Stimulated activated CD4-positive, alpha-beta T cell treated with anti-CD3 and anti-CD28 coated beads, Interleukin-12 subunit alpha, Interleukin-12 subunit beta, amount 100 ng/mL, for 48 hours (primary cell): ENCODE measurements around the gene PGAM4.
"Not testable (repeated sequence)": the region's sequence is repeated elsewhere in the genome, so short reads cannot be mapped to it uniquely, and the experiment has no call there.

Experiments
- DNase-seq, 3 donors: peaks; one replicate each; pipeline ENCODE4 v3.0.0-alpha.2; 2020; ENCODE audit warnings: low read depth in 2 of 3, low spot score in 1 of 3

The PGAM4 gene

GRCh38 chrX:77925764-77926163, 43.7 kb downstream of the PGAM4 start:
- DNase-seq: no peak

GRCh38 chrX:77924320-77924859, 45.0 kb downstream of the PGAM4 start:
- DNase-seq: no peak

- no peak for DNase-seq
These were observed 46.7 kb downstream of the PGAM4 start for GRCh38 chrX:77922787-77923186.

- DNase-seq: not testable (repeated sequence)
These were observed 50.1 kb downstream of the PGAM4 start for GRCh38 chrX:77919370-77919769.

- no peak for DNase-seq
These were observed 50.9 kb downstream of the PGAM4 start for GRCh38 chrX:77918568-77918967.
